Hepatocyte (in vitro differentiated cells): ENCODE measurements around the gene ADCY1. TPM values are rescaled to one million over a fixed set of nuclear protein-coding genes. Genes with fewer than 3 reads are reported as not detected.

Experiments
- DNase-seq: peaks from one replicate; pipeline ENCODE4 v3.0.0-alpha.2; 2016; ENCODE audit warnings: low spot score
- H2AFZ ChIP-seq: fragments of 200-600 bp; sonication (generic); 2 replicates; pipeline ENCODE4 v1.6.0; 2016; ENCODE audit warnings: antibody characterized with exemption, mild to moderate bottlenecking
- H3K27ac ChIP-seq: fragments of 200-600 bp; sonication (generic); 2 replicates; pipeline ENCODE4 v1.5.1; 2016; ENCODE audit warnings: mild to moderate bottlenecking
- H3K27me3 ChIP-seq: fragments of 200-600 bp; sonication (generic); 2 replicates; pipeline ENCODE4 v1.6.1; 2016
- H3K36me3 ChIP-seq: fragments of 200-600 bp; sonication (generic); replicated peaks from 2 replicates; pipeline ENCODE4 v1.5.1; 2016; ENCODE audit warnings: low read depth; ENCODE audit not compliant: insufficient read depth
- H3K4me1 ChIP-seq: fragments of 200-600 bp; sonication (generic); 2 replicates; pipeline ENCODE4 v1.5.1; 2016; ENCODE audit warnings: mild to moderate bottlenecking, moderate library complexity; ENCODE audit not compliant: insufficient read depth
- H3K4me2 ChIP-seq: fragments of 200-600 bp; sonication (generic); 2 replicates; pipeline ENCODE4 v1.6.0; 2016
- H3K4me3 ChIP-seq: fragments of 200-600 bp; sonication (generic); 2 replicates; pipeline ENCODE4 v1.5.1; 2016; ENCODE audit warnings: mild to moderate bottlenecking
- H3K79me2 ChIP-seq: fragments of 200-600 bp; sonication (generic); 2 replicates; pipeline ENCODE4 v1.6.0; 2017; ENCODE audit warnings: mild to moderate bottlenecking
- H3K9me2 ChIP-seq: fragments of 200-600 bp; sonication (generic); replicated peaks from 2 replicates; pipeline ENCODE4 v1.6.0; 2017; ENCODE audit warnings: mild to moderate bottlenecking; ENCODE audit not compliant: insufficient read depth
- H3K9me3 ChIP-seq: fragments of 200-600 bp; sonication (generic); 2 replicates; pipeline ENCODE4 v1.5.1; 2016; ENCODE audit warnings: low read depth, mild to moderate bottlenecking
- H4K20me1 ChIP-seq: fragments of 200-600 bp; sonication (generic); 2 replicates; pipeline ENCODE4 v1.6.0; 2016; ENCODE audit warnings: mild to moderate bottlenecking; ENCODE audit not compliant: insufficient read depth, poor library complexity, severe bottlenecking
- EZH2 ChIP-seq: fragments of 200-600 bp; sonication (generic); IDR thresholded peaks from 2 replicates; pipeline ENCODE4 v1.6.1; 2016; ENCODE audit warnings: antibody characterized with exemption, mild to moderate bottlenecking, borderline replicate concordance
- EZH2phosphoT487 ChIP-seq: fragments of 200-600 bp; sonication (generic); IDR thresholded peaks from one replicate; pipeline ENCODE4 v1.6.1; 2018; ENCODE audit warnings: antibody characterized with exemption, mild to moderate bottlenecking, low read depth, moderate library complexity; ENCODE audit not compliant: unreplicated experiment, severe bottlenecking
- WGBS: methylation state at CpG from one replicate; pipeline ENCODE4 v1.1.6; 2016; ENCODE audit warnings: low lambda C conversion rate; ENCODE audit errors: missing lambda C conversion rate; 5-methylcytosine and 5-hydroxymethylcytosine counted together
- polyA plus RNA-seq: library from polyadenylated mRNA; unstranded; fragments of >200 nt; fragmentation: Nextera tagmentation; extraction: Ambion mirVana; gene quantifications from 2 replicates; pipeline ENCODE4 v1.2.1, GENCODE V29; 2016
- total RNA-seq: library from RNA; depleted of rRNA; stranded (reverse); fragments of >200 nt; gene quantifications from 2 replicates; pipeline ENCODE4 v1.2.3, GENCODE V29; 2014
- TF ChIP-seq, protein P1 (sequence below): fragments of 200-600 bp; sonication (generic); IDR thresholded peaks from 2 replicates; pipeline ENCODE4 v1.5.1; 2016; ENCODE audit warnings: antibody characterized with exemption, mild to moderate bottlenecking; ENCODE audit not compliant: poor library complexity

ADCY1 gene
- total and polyA plus RNA-seq, 2 experiments from 2014 or later: 1.3 to 2.9 TPM

DNA sequence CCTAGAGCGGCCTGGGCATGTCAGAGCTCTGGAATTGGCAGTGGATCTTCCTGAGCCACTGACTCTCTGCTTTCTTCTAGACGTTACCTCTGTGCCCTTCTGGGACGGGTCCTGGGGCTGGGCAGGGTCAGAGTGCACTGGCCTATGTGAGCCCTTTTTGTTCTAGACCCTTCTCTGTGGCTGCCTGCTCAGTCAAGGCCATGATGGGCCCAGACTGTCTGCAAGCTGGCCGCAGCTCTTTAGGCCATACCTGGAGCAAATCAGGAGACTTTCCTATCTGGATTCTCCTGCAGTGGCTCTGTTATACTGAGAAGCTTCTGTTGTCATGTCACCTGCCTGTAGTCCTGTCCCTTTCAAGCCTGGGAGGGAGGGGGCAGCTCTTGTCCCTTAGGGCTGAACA, 70.1 kb downstream of the ADCY1 start:
- Histone ChIP-seq H3K4me3 (no peak overlapping the region), H4K20me1 (no peaks in the 10 kb centered on the region), H3K9me2 (no peaks in the 10 kb centered on the region), H3K27ac (no peak overlapping the region), H2AFZ (no peak overlapping the region), H3K4me2 (no peak overlapping the region), H3K79me2 (no peaks in the 10 kb centered on the region), H3K9me3 (no peaks in the 10 kb centered on the region), H3K27me3 (no peaks in the 10 kb centered on the region), H3K4me1 (peaks cover 7% of the 10 kb centered on the region), H3K36me3 (no peaks in the 10 kb centered on the region)
- WGBS: 93% methylated on average over 4 of the region's 4 CpGs
- DNase-seq: no peak
- TF ChIP-seq EZH2 (no peak), EZH2phosphoT487 (no peak)
- TF ChIP-seq, protein P1, sequence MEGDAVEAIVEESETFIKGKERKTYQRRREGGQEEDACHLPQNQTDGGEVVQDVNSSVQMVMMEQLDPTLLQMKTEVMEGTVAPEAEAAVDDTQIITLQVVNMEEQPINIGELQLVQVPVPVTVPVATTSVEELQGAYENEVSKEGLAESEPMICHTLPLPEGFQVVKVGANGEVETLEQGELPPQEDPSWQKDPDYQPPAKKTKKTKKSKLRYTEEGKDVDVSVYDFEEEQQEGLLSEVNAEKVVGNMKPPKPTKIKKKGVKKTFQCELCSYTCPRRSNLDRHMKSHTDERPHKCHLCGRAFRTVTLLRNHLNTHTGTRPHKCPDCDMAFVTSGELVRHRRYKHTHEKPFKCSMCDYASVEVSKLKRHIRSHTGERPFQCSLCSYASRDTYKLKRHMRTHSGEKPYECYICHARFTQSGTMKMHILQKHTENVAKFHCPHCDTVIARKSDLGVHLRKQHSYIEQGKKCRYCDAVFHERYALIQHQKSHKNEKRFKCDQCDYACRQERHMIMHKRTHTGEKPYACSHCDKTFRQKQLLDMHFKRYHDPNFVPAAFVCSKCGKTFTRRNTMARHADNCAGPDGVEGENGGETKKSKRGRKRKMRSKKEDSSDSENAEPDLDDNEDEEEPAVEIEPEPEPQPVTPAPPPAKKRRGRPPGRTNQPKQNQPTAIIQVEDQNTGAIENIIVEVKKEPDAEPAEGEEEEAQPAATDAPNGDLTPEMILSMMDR: no peak

GRCh38 chr7:45645141-45645969, 71.2 kb downstream of the ADCY1 start:
- DNase-seq: no peak
- no peak overlapping the region for H2AFZ ChIP-seq
- H3K4me2 ChIP-seq: no peak overlapping the region
- TF ChIP-seq EZH2phosphoT487: no peak
- TF ChIP-seq, protein P1: no peak
- no peak for TF ChIP-seq EZH2
- no peaks in the 10 kb centered on the region for H3K27me3 ChIP-seq
- no peaks in the 10 kb centered on the region for H4K20me1 ChIP-seq
- H3K4me3 ChIP-seq: no peak overlapping the region
- H3K79me2 ChIP-seq: no peaks in the 10 kb centered on the region
- H3K36me3 ChIP-seq: no peaks in the 10 kb centered on the region
- H3K9me2 ChIP-seq: no peaks in the 10 kb centered on the region
- H3K4me1 ChIP-seq: peaks cover 6% of the 10 kb centered on the region
- WGBS: 92% methylated on average over 8 of the region's 8 CpGs
- H3K9me3 ChIP-seq: no peaks in the 10 kb centered on the region
- H3K27ac ChIP-seq: no peak overlapping the region

DNA sequence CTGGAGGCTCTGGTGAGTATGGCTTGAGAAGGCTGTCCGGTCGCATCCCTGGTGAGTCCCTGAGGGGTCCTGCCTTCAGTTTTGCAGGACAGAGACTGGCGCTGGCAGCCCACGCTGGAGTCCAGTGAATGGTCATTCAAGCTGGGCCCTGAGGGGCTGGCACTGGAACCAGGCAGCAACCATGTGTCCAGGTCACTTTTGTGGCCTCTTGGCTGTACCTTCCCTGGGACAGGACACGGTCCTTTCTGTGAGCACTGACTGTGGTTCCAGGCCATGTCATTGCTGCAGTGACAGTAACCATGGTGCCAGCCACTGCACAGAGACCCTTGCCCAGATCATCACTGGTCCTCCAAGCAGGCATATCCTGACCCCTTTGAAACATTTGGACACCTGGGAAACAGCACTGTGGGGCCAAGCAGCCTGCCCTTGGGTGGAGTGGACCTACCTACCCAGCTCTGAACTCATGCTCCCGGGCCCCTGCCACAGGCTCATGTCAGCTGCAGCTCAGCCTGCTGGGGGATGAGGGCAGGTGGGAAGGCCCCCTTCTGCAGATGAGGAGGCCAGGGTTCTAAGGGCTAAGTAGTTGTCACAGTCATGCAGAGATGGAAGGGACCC, 72.1 kb downstream of the ADCY1 start:
- no peak overlapping the region for H3K27ac ChIP-seq
- H3K9me3 ChIP-seq: no peaks in the 10 kb centered on the region
- no peaks in the 10 kb centered on the region for H3K9me2 ChIP-seq
- H3K79me2 ChIP-seq: no peaks in the 10 kb centered on the region
- no peak for DNase-seq
- H3K4me3 ChIP-seq: no peak overlapping the region
- H2AFZ ChIP-seq: no peak overlapping the region
- no peak overlapping the region for H3K4me2 ChIP-seq
- no peaks in the 10 kb centered on the region for H4K20me1 ChIP-seq
- WGBS: 100% methylated on average over 6 of the region's 6 CpGs
- no peaks in the 10 kb centered on the region for H3K36me3 ChIP-seq
- H3K27me3 ChIP-seq: no peaks in the 10 kb centered on the region
- TF ChIP-seq EZH2 (no peak), EZH2phosphoT487 (no peak)
- TF ChIP-seq, protein P1: no peak
- peaks cover 6% of the 10 kb centered on the region for H3K4me1 ChIP-seq
